Inferior parietal cortex (tissue), 1 donor: ENCODE results near the gene SPATA17.
"Not testable (repeated sequence)": the region's sequence is repeated elsewhere in the genome, so short reads cannot be mapped to it uniquely, and the experiment has no call there.

ENCODE experiments used
- DNase-seq: peaks from one replicate; pipeline ENCODE4 v3.0.0-alpha.2; 2016; ENCODE audit errors: extremely low spot score

The SPATA17 gene

GRCh38 chr1:217674028-217674729, 43.0 kb downstream of the SPATA17 start:
- DNase-seq, result no peak

DNA sequence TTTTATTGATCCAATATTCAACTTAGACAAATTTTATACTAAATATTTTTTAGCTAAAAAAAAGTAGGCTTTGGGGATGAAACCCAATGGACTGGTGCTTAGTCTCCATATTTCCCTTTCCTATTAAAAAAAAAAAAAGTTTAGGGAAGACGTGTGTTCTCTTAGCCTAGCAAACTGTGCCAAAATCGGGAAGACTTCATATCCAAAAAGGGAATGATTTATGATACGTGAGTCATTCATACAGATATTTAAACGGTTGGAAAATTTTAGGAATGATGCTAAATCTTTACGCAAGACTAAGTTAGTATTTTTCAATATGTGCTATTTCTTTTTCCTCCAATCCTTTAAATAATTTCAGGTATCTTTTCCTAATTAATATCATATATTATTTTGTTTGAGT, 50.7 kb downstream of the SPATA17 start:
- no peak for DNase-seq

GRCh38 chr1:217687511-217687910, 56.4 kb downstream of the SPATA17 start:
- DNase-seq, result no peak

- not testable (repeated sequence) for DNase-seq
Observed at GRCh38 chr1:217696140-217696539, 65.0 kb downstream of the SPATA17 start.

GRCh38 chr1:217703326-217703725, 72.2 kb downstream of the SPATA17 start:
- DNase-seq, result no peak

- no peak for DNase-seq
Observed at GRCh38 chr1:217712925-217713597, 81.9 kb downstream of the SPATA17 start.

- no peak for DNase-seq
Observed at GRCh38 chr1:217715681-217716080, 84.5 kb downstream of the SPATA17 start.

GRCh38 chr1:217717959-217718358, 86.8 kb downstream of the SPATA17 start:
- no peak for DNase-seq

GRCh38 chr1:217718873-217719272, 87.7 kb downstream of the SPATA17 start:
- no peak for DNase-seq

GRCh38 chr1:217721692-217722091, 90.5 kb downstream of the SPATA17 start:
- DNase-seq, result no peak

DNA sequence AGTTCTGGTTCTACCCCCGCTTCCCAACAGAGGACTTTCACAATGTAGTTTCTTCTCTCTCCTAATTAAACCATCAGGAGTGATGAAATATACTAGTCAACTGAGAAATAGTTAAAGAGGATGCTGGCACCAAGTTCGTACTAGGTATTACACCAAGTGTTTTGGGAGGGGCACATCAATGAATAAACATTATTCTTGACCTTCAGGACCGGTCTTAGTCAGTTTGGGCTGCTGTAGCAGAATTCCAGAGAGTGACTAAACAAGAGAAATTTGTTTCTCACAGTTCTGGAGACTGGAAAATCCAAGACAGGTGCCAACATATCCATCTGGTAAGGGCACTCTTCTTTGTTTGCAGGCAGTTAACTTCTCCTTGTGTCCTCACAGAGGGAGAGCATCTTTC, 103.8 kb downstream of the SPATA17 start:
- no peak for DNase-seq

DNA sequence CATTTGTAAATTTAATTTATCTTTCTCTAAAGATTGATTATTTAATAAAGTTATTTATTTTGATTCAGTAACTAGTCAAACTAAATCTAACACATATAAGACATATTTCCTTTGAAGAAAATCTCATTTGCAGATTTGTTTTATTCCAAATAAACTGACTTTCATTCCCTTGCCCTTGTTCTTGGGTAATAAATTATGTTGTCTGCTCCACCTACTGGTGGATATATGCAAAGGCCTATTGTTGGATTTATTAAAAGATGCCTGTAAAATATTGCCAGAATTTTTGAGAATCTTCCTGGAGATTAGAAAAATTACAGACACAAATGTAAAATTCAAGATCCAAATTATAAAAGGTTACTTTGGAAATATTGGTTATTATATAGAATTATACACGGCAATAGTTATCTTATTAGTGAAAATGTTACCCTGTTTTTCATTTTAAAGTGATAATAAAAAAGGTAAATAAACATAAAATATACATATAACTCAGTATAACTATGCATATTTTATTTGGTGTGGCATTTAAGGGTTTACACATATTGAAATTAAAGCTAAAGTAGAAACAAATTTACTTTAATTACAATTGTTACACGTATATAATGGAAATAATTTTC, 116.1 kb downstream of the SPATA17 start:
- peak; percentile 55 for DNase-seq

DNA sequence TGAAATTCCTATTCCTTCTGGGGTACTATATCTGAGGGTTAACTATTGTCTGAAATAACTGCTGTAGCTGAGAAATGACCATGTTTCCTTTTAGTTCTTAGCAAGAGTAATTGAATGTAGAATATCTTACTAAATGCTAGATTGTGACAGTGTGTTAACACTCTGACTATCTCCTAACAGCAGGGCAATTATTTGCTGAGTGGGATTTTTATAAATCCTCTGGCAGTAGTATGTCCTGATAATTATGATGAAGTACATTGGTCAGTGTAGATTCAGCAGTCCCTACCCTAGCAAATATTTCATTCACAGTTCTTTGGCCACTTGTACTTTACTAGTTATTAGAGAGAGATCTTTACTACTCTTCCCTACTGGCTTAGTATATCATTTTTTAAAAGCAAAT, 138.6 kb downstream of the SPATA17 start:
- DNase-seq, result no peak

GRCh38 chr1:217770918-217771317, 139.8 kb downstream of the SPATA17 start:
- DNase-seq, result no peak

DNA sequence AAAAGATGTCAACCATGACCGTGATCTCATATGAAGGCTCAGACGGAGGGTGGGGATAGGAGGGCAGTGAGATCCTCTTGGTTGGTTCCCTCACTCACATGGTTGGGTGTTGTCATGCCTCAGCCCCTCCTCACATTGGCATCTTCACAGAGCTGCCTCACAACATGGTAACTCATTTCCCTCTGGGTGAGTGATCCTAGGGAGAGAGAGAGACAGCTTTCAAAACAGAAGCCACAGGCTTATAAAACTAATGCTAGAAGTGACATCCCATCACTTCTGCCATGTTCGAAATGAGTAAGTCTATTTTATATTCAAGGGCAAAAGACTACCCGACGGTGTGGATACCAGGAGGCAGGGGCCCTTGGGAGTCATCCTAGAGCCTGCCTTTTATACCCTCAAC, 145.5 kb downstream of the SPATA17 start:
- no peak for DNase-seq

DNA sequence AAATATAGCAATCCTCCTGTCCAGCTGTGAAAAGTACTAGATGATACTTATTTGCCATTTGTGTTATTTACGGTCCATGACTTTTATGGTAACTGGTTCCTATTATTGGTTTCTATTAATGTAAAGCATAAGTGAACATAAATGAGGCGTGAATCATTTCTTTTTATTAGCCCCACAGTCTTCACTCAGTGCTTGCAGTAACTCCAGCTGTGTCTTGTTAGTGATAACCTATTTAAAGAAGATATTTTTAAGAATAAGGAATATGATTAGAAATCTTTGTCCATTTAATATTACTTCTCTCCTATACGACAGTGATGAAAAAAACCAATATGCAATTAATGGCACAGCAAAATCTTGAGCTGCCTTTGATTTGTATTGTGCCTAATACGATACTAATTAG, 149.9 kb downstream of the SPATA17 start:
- no peak for DNase-seq

DNA sequence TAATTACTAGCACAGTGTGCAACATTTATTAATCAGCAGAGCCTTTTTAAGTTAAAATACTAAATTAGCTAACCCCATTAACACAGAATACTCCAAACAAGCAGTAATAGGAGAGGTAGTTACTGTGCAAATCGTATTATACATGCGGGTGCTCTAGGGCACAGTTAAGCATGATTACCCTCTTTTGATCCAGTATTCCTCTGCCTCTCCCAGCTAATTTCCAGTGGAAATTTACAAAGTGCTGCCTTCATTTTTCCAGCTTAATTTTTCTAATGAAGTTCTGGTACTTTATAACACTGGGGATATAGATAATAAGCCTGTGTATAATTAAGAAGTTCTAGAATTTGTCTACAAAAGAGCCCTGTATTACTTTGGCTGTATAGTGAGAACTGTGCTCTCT, 159.9 kb downstream of the SPATA17 start:
- no peak for DNase-seq

GRCh38 chr1:217805792-217806191, 174.6 kb downstream of the SPATA17 start:
- no peak for DNase-seq

GRCh38 chr1:217812175-217812574, 181.0 kb downstream of the SPATA17 start:
- no peak for DNase-seq

GRCh38 chr1:217813031-217813430, 181.9 kb downstream of the SPATA17 start:
- no peak for DNase-seq

- DNase-seq, result no peak
Observed at GRCh38 chr1:217837691-217838090, 206.5 kb downstream of the SPATA17 start.

DNA sequence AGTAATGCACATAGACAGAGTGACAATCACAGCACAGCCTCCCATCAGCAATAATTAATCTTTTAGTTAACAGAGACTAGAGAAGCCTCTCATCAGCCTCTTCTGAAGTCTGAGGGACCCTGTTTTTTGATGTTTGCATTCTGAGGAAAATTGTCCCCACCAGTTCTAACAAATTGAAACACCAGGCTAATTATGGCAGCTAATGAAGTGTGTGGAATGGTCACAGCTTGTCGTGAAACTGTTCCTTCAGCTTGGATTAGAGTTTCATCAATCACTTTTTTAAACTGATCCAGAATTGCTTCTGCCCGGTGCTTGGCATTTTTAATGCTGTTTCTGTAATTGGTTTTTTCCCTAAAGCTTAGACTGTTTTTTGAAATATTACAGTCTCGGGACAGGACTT, 208.0 kb downstream of the SPATA17 start:
- DNase-seq, result no peak

- DNase-seq, result no peak
Observed at GRCh38 chr1:217846733-217847132, 215.6 kb downstream of the SPATA17 start.
